GM19324 (cell line): ENCODE measurements around the gene BRIX1.
"Not testable (repeated sequence)": the region's sequence is repeated elsewhere in the genome, so short reads cannot be mapped to it uniquely, and the experiment has no call there.

Experiments
- ATAC-seq: cut with Tn5 transposase; IDR thresholded peaks from one replicate; pipeline ENCODE4 v1.9.1; 2021; ENCODE audit warnings: mild to moderate bottlenecking, moderate library complexity; ENCODE audit not compliant: unreplicated experiment, low FRiP score

The BRIX1 gene

DNA sequence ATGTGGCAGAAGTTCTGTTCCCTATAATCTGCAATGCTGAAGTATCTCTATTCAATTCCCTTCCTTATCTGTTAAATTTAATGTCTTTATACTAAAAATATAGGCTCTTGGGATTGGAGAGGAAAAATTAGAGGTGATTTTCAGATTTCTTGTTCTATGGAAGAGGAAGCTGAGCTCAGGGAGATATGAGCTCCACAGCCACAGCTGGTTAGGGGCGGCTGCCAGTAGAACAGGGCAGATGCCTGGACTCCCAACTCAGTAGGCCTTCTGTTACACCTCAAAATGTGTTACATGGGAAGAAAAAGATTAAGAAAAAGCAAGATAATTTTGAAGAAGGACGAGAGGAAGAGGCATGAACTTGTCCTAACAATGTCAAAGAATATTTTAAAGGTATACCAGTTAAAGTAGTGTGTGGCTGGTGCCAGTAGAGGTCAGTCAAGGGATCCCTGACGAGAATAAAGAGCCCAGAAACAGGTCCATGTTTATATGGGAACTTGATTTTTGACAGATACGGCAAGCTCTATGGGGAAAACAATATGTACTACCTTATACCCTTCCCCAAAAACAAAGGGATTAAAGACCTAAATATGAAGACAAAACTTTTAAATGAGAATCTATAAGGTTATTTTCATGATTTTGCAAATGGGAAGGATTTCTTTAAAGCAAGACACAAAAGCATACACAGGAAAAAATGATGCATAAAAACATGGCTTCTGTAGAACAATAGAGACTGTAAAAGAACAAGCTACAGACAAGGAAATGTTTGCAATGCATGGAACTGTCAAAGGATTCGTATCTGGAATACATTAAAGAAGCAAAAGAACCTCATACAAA is 42.6 kb downstream of the BRIX1 start:
- no peak for ATAC-seq

DNA sequence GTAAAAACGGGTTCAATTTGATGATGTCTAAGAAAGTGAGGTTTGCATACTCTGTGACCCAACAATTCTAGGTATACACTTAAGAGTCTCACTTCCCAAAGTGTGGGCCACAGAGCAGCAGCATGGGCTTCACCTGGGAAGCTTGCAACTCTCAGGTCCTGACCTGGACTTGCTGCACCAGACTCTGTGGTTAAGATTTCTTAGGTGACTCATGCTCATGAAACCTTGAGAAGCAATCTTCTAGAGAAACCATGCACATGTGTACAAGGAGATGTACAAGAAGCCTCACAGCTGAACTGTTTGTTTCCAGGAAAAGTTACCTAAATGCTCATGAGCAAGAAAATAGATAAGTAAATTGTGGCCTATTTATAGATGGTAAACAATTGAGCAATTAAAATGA is 43.8 kb downstream of the BRIX1 start:
- peak; percentile 86 for ATAC-seq

GRCh38 chr5:34967540-34967939 is 52.0 kb downstream of the BRIX1 start:
- ATAC-seq = no peak

DNA sequence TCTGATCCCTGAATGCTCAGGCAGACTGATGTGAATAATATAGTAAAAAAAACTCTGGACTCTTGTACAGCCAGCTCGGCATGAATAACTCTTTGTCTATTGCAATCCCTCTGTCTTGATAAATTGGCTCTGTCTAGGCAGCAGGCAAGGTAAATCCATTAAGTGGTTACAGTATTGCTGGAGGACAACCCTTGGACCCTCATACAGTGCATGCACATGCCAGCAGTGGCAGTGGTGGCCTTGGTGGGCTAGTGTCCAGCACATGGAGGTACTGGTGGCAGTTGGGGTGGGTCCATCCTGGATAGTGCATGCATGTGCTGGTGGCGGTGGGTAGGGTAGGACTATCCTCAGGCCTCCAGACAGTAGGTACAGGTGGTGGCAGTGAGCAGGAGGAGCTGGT is 52.7 kb downstream of the BRIX1 start:
- ATAC-seq = no peak

DNA sequence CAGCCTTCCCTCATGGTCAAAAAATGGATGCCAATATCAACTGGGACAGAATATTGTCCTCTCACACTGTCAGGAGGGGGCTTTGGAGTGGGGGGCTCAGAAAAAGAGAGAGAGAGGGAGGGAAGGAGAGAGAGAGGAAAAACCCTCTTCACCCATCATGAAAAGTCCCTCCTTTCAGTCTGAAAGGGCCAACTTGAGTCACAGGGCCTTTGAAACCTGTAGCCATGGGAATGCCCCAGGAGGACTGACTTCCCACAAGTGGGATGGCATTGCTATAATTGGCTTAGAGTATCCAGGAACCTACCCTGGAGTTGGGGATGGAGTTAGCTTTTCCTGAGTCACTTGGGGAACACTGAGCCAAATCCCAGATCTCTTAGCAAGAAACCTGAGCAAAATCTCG is 55.0 kb downstream of the BRIX1 start:
- ATAC-seq = no peak

- not testable (repeated sequence) for ATAC-seq
Observed at GRCh38 chr5:34971655-34972054, 56.1 kb downstream of the BRIX1 start.
